Measurements from ENCODE around the gene RPS21.

Gene RPS21

DNA sequence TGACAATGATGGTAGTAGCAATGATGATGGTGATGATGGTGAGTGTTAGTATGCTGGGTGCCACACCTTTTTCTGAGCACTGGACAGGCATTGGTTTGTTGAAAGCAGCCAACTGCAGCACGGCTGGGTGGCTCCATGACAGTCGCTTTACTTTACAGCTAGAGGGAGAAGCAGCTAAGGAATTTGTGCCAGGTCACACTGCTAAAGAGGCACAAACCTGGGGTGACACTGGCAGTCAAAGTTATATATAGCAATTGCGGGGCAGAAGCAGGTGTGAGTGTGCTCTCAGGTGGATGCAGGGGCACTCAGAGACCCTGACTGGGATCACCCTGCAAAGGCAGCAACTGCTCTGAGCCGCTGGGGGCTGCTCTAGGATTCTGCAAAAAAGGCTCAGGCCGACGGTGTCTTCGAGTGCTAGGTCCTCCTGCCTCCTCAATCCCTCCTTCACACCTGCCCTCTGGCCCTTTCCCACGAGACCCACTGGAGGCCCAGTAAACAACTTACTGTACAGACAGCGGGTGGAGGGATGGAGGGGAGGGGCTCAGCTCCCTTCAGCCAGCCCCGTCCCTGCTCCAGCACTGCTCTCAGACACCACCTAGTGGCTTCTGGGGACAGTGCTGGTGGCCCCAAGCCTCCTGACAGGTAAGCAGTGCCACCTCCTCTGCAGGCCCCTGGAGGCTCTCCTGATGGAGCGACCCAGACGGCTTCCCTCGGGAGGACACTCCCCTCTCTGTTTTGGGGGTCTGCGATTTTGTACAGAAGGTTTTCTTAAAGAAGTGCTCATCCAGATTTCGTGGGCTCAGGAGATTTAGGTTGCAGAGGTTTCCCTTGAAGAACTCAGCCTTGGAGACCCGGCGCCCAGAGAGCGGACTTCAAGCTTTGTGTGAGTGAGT lies 4.4 kb upstream of the RPS21 start:
- TF ChIP-seq CTCF (IDR thresholded peaks at IDR 0.05): peak; percentile 94

GRCh38 chr20:62387219-62387913 lies 463 bp downstream of the RPS21 start:
- no peak for TF ChIP-seq CTCF (IDR thresholded peaks at IDR 0.05)

GRCh38 chr20:62387933-62388635 lies 1.2 kb downstream of the RPS21 start:
- TF ChIP-seq CTCF (IDR thresholded peaks at IDR 0.05): no peak

DNA sequence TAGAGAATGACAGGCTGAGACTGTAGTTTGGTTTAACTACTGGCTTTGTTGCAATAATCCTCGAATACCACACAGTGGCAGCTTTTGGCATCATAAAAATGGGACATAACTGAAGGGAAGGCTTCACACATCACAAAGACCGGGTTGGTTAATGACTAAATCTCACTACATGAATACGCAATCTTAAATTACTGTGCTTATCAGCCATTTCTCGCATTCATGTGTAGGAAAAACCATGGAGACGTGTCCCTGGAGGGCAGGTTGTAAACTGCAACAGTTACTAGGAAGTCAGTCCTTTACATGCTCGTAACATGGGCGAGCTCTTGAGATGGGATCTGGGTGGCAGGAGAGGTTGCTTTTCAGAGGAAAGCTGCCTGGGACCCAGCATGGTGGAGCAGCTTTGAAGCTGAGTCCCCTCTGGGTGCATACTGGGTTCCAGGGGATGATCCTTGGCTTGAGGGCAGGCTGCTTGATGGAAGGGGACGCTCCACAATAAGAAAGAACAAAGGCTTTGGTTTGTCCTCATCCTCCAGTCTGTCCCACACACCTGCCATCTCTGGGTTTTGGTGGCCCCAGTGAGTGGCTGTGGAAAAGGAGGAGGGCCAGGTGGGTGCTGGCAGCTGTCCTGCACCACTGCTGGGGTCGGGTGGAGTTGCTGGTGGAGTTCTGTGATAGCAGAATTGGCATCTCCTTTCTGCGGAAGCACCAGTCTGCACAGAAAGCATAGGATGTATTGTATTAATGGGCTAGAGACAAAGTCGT lies 2.1 kb downstream of the RPS21 start:
- TF ChIP-seq CTCF (IDR thresholded peaks at IDR 0.05): no peak

DNA sequence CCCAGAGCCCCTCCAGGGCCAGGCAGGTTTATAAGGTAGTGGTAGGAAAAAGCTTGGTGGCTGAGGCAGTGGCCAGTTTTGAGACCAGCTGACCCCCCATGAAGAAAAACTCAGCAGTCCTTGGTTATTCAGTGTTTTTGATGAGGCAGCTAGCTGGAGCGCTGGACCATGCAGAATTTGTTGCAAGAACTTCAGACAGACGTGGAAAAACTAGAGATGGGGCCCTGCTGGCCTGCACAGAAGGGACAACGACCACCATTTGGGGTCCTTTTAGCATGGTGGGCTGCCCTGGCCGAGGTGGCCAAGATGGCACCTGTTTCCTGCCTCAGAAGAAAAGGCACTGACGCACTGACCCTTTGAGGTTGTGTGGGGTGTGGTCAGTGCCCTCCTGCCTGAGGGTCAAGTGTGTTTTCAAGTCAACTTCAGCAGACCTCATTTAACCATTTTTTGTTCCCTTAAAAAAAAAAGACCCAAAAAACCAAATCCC lies 2.7 kb downstream of the RPS21 start:
- TF ChIP-seq CTCF (IDR thresholded peaks at IDR 0.05): no peak

DNA sequence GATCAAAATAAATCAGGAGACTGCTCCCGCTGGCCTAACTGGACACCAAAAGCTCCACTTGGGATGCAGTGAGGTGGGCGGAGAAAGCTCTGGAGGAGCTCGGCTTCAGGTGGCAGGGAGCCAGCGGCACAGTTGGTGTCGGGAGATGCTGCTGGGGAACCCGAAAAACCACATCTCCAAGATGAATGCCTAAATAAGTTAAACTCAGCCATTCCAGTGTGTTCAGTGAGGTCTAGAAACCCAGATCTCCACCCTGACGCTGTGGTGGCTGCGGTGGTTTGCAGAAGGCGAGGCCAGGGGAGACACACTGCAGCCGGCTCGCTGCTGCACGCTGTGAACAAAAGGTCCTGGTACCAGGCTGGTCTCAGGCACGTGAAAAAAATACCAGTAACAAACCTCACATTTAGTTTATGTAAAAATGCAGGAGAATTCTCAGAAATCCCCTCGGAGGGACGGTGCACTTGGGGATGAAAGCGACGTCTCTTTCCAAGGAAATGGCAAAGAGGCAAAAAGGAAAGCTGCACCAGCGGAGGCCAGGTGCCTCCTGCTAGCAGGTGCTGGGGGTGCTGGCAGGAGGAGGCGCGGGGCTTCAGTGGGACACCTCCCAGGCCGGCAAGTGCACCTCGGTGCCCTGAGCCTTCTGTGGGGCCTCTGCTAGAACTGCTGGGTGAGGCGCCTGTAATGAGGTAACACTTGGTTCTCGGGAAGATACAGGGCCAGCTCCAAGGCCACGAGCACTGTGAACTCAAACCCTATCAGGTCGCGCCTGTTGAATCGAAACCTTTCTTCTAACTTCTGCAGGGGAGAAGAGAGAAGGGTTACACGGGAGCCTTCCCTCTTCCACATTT lies 3.6 kb downstream of the RPS21 start:
- no peak for TF ChIP-seq CTCF (IDR thresholded peaks at IDR 0.05)
